ENCODE data around the gene EFTUD2. TPM values are rescaled to one million over a fixed set of nuclear protein-coding genes. Genes with fewer than 3 reads are reported as not detected.

Gene EFTUD2
- total and polyA plus RNA-seq, 9 of the 15 experiments (the other 6 are each of a cell fraction or from before 2014, with no cell fraction given) = 65.8 to 362 (median 218) TPM

DNA sequence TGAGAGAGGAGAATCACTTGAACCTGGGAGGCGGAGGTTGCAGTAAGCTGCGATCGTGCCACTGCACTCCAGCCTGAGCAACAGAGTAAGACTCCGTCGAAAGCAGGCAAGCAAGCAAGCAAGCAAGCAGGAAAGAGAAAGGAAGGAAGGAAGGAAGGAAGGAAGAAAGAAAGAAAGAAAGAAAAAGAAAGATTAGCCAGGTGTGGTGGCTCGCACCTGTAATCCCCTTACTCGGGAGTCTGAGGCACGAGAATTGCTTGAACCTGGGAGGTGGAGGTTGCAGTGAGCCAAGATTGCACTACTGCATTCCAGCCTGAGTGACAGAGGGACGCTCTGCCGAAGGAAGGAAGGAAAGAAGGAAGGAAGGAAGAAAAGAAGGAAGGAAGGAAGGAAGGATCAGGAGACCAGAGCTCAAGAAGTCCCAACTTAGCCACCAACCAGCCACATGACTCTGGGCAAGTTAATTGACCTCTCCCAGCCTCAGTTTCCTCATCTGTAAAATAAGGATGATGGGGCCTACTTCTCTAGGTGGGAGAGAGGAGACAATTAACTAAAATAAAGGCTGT is 9.6 kb upstream of the EFTUD2 start:
- Histone ChIP-seq H2AFZ (ENCODE audit: low read depth, low read length) (no peak overlapping the region), H3K79me2 (ENCODE audit: control insufficient read depth, insufficient read depth, low read length) (no peaks in the 10 kb centered on the region), H3K9me3 (replicated peaks; ENCODE audit: control insufficient read depth, insufficient read depth, low read depth, low read length) (no peaks in the 10 kb centered on the region), H3K36me3 (ENCODE audit: control insufficient read depth, insufficient read depth, low read length) (no peaks in the 10 kb centered on the region), H3K4me1 (replicated peaks in 1 of 2; ENCODE audit: control insufficient read depth in 2 of 2, insufficient read depth in 2 of 2, low read length in 2 of 2) (peaks cover 41 to 47% of the 10 kb centered on the region in 2 experiments), H3K27ac (ENCODE audit: extremely low read depth, low read depth, low read length) (no peak overlapping the region), H3K27me3 (ENCODE audit: control insufficient read depth in 2 of 2, insufficient read depth in 2 of 2, low read length in 2 of 2) (no peaks in the 10 kb centered on the region), H3K4me2 (ENCODE audit: insufficient read depth, low read length) (no peak overlapping the region), H3K9ac (ENCODE audit: insufficient read depth in 1 of 2, low read depth in 2 of 2, low read length in 2 of 2) (no peak overlapping the region), H3K9me1 (ENCODE audit: control insufficient read depth, insufficient read depth, low read length) (peaks cover 7% of the 10 kb centered on the region), H3K4me3 (no peak overlapping the region), H4K20me1 (replicated peaks; ENCODE audit: control insufficient read depth, insufficient read depth, low read length) (no peaks in the 10 kb centered on the region)
- no TSS peak for BruUV-seq (replicated peaks)
- 82% methylated on average over 8 of the region's 10 CpGs for WGBS (ENCODE audit: insufficient coverage, low coverage, missing lambda C conversion rate)
- DNase-seq (ENCODE audit: extremely low read depth in 1 of 4, low spot score in 3 of 4) (no peak), FAIRE-seq (no peak), ATAC-seq (no peak)
- ChIA-PET CTCF (ENCODE audit: low intra/inter-chr PET ratio) (no interaction called here), POLR2A (interaction anchor here (1.3 to 4.8 kb wide), 2 partner anchors 8 to 12 kb away, joined by 5 to 28 read pairs; partner anchors contain the start of gene EFTUD2)
- intact Hi-C loops (cut with micrococcal nuclease) = no loop called here
- no peak for TF ChIP-seq RBBP5 (IDR thresholded peaks at IDR 0.05; ENCODE audit: borderline replicate concordance, insufficient read depth, low read length, poor library complexity, severe bottlenecking)
- TF ChIP-seq FOXP1 (CRISPR knock-in tag; IDR thresholded peaks at IDR 0.05) = no peak
- no peak for TF ChIP-seq GATAD2B (IDR thresholded peaks at IDR 0.05; ENCODE audit: borderline replicate concordance)
- TF ChIP-seq DACH1 (IDR thresholded peaks at IDR 0.05; ENCODE audit: partially characterized antibody) = no peak
- TF ChIP-seq, protein P1, sequence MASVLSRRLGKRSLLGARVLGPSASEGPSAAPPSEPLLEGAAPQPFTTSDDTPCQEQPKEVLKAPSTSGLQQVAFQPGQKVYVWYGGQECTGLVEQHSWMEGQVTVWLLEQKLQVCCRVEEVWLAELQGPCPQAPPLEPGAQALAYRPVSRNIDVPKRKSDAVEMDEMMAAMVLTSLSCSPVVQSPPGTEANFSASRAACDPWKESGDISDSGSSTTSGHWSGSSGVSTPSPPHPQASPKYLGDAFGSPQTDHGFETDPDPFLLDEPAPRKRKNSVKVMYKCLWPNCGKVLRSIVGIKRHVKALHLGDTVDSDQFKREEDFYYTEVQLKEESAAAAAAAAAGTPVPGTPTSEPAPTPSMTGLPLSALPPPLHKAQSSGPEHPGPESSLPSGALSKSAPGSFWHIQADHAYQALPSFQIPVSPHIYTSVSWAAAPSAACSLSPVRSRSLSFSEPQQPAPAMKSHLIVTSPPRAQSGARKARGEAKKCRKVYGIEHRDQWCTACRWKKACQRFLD (CRISPR knock-in tag; IDR thresholded peaks at IDR 0.05) = no peak
- no peak for TF ChIP-seq HNRNPK (IDR thresholded peaks at IDR 0.05; ENCODE audit: low read depth, low read length, poor library complexity, severe bottlenecking)
- TF ChIP-seq, protein P2, sequence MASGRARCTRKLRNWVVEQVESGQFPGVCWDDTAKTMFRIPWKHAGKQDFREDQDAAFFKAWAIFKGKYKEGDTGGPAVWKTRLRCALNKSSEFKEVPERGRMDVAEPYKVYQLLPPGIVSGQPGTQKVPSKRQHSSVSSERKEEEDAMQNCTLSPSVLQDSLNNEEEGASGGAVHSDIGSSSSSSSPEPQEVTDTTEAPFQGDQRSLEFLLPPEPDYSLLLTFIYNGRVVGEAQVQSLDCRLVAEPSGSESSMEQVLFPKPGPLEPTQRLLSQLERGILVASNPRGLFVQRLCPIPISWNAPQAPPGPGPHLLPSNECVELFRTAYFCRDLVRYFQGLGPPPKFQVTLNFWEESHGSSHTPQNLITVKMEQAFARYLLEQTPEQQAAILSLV (tag; IDR thresholded peaks at IDR 0.05) = no peak
- no peak for TF ChIP-seq FOXM1 (IDR thresholded peaks at IDR 0.05; ENCODE audit: low read depth)
- no peak for TF ChIP-seq FOXM1 (CRISPR knock-in tag; IDR thresholded peaks at IDR 0.05; ENCODE audit: low read depth)
- TF ChIP-seq TRIM24 (IDR thresholded peaks at IDR 0.05) = no peak
- no peak for TF ChIP-seq PRPF4 (IDR thresholded peaks at IDR 0.05; ENCODE audit: insufficient read depth, low read depth, low read length, poor library complexity, severe bottlenecking)
- no peak for TF ChIP-seq MAFG (tag; conservative IDR thresholded peaks at IDR 0.05)
- no peak for TF ChIP-seq ZNF253 (CRISPR knock-in tag; conservative IDR thresholded peaks at IDR 0.05)
- no peak for TF ChIP-seq EHMT2 (IDR thresholded peaks at IDR 0.05)
- TF ChIP-seq EP300 (IDR thresholded peaks at IDR 0.05; ENCODE audit: low read length) = no peak
- no peak for TF ChIP-seq PHF21A (IDR thresholded peaks at IDR 0.05; ENCODE audit: borderline replicate concordance, low read depth)
- TF ChIP-seq LCOR (CRISPR knock-in tag; IDR thresholded peaks at IDR 0.05) = no peak
- no peak for TF ChIP-seq MTA3 (IDR thresholded peaks at IDR 0.05; ENCODE audit: borderline replicate concordance)
- no peak for TF ChIP-seq CHCHD3 (CRISPR knock-in tag; IDR thresholded peaks at IDR 0.05)
- no peak for TF ChIP-seq LEF1 (IDR thresholded peaks at IDR 0.05)
- TF ChIP-seq NR2C1 (IDR thresholded peaks at IDR 0.05) = no peak
- no peak for TF ChIP-seq NR2C1 (tag; IDR thresholded peaks at IDR 0.05)
- in situ Hi-C loops (cut with MboI) = no loop called here

Data from K562 (cell line).